Heart left ventricle (tissue), 16 donors: ENCODE results near the gene NR5A2. TPM values are rescaled to one million over a fixed set of nuclear protein-coding genes. Genes with fewer than 3 reads are reported as not detected.

Experiments
- ATAC-seq, 4 donors: fragments of 200-7000 bp; cut with Tn5 transposase; one replicate each; pipeline ENCODE4 v1.9.1; 2020 to 2022; ENCODE audit warnings: moderate library complexity in 4 of 4, mild to moderate bottlenecking in 3 of 4, moderate number of reproducible peaks in 1 of 4
- DNase-seq, 5 donors: peaks; one replicate each; pipeline ENCODE4 v3.0.0-alpha.2; 2020
- H3K27ac ChIP-seq, 12 donors: fragments of 200-600 bp; sonication (generic) in 4 of 12; one replicate each; pipeline versions ENCODE4 v1.5.0 to v1.8.0; 2016 to 2022; ENCODE audit warnings: mild to moderate bottlenecking in 2 of 12
- H3K27me3 ChIP-seq, 9 donors: fragments of 200-600 bp; sonication (generic) in 2 of 9; one replicate each; pipeline versions ENCODE4 v1.5.1 to v1.8.0; 2016 to 2022; ENCODE audit warnings: mild to moderate bottlenecking in 3 of 9
- H3K36me3 ChIP-seq, 9 donors: fragments of 200-600 bp; sonication (generic) in 2 of 9; one replicate each; pipeline versions ENCODE4 v1.5.0 to v1.8.0; 2018 to 2022; ENCODE audit warnings: mild to moderate bottlenecking in 2 of 9
- H3K4me1 ChIP-seq, 12 donors: fragments of 200-600 bp; sonication (generic) in 4 of 12; one replicate each; pipeline versions ENCODE4 v1.5.0 to v1.8.0; 2016 to 2022; ENCODE audit warnings: mild to moderate bottlenecking in 3 of 12
- H3K4me3 ChIP-seq, 12 donors: fragments of 200-600 bp; sonication (generic) in 4 of 12; one replicate each; pipeline versions ENCODE4 v1.5.0 to v1.8.0; 2017 to 2022; ENCODE audit warnings: mild to moderate bottlenecking in 9 of 12, moderate library complexity in 4 of 12
- H3K9me3 ChIP-seq, 12 donors: fragments of 200-600 bp; sonication (generic) in 4 of 12; one replicate each; pipeline versions ENCODE4 v1.5.0 to v1.8.0; 2016 to 2022; ENCODE audit warnings: mild to moderate bottlenecking in 1 of 12
- POLR2A ChIP-seq, 2 donors: fragments of 450-650 bp; IDR thresholded peaks; one replicate each; pipeline ENCODE4 v1.6.1; 2017; ENCODE audit warnings: antibody characterized with exemption in 2 of 2, mild to moderate bottlenecking in 2 of 2, moderate library complexity in 2 of 2
- WGBS, 4 donors: extraction: QIAGEN DNeasy Blood & Tissue Kit in 2 of 4; methylation state at CpG; one replicate each; pipeline versions ENCODE4 v1.1.5 to v1.1.7; 2013 to 2018; 5-methylcytosine and 5-hydroxymethylcytosine counted together
- intact Hi-C, 10 donors: fragments of 100-400 bp; cut with DNase I; formaldehyde crosslinking; loops; one replicate each; pipeline versions ENCODE4 v1.11.1 to v1.14.2; 2022
- polyA plus RNA-seq, 2 donors: library from polyadenylated mRNA; stranded (reverse); fragments of 200-250 nt; gene quantifications; one replicate each; pipeline ENCODE4 v1.2.3, GENCODE V29; 2013
- total RNA-seq, 9 donors: library from RNA; depleted of rRNA in 2 of 9; stranded (reverse); fragments of >200 nt in 2 of 9; fragmentation: NEBNext Ultra II Directional in 3 of 9; extraction: Animal tissue kit (Norgen Biotek cat#: 25700) in 3 of 9; gene quantifications; one replicate each; pipeline versions ENCODE4 v1.1.0 to v1.2.4, GENCODE V29; 2016 to 2023
- TF ChIP-seq, protein P1 (sequence below), 12 donors: fragments of 200-600 bp; sonication (generic) in 4 of 12; IDR thresholded peaks; one replicate each; pipeline versions ENCODE4 v1.5.0 to v1.8.0; 2018 to 2022; ENCODE audit warnings: antibody characterized with exemption in 12 of 12, mild to moderate bottlenecking in 5 of 12
- donor health status: ischemic (EF 13 %, LVEDD 7.1; RV severe dilation, severe dysfunction).
- donor health status: healthy with polysubstance abuse.
- donor health status: DM: no; HTN: yes; CAD: no.
- donor health status: DM: no; HTN: no; CAD: no.
- donor health status: ischemic (EF 25% LVEDD 6.9; RV normal size, moderate dysfunction).
- donor health status: ischemic (EF 25% LVEDD 5.7; RV mildly dilated, moderate dysfunction).
- donor health status: healthy.
- donor health status: DM: yes; HTN: yes; CAD: no.
- donor health status: ischemic (EF 35%, LVEDD 5.7; RV mildly dilated, moderate dysfunction).
- donor health status: nonischemic (EF 11% LVEDD 7.7; RV severe dilation, severe dysfunction).
- donor health status: DM: yes; HTN: yes; CAD: no.
- donor health status: PGD.
- donor health status: ischemic (EF 29% LVEDD 5.4; RV normal size, mild dysfunction).
- donor health status: nonischemic (EF 23%, LVEDD 6.1; RV moderate dilation, normal function).

The NR5A2 gene
- total and polyA plus RNA-seq, 11 donors, result 0.30 to 2.7 (median 1.0) TPM

DNA sequence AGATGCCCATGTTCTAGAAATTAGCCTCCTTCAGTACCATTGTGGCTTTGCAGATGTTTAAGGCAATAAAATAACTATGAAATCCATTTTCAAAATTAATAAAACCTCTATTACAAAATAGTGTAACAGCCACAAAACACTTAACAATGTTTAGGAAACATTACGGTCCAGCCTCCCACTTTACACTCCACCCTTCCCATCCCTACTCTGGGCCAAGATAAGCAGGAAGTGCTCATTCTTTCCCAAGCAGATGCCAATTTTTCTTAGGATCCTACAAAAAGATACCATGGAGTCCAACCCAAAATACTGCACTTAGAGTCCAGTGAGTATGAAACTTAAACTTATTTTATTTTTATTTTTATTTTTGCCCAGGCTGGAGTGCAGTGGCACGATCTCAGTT is 150.8 kb downstream of the NR5A2 start:
- WGBS, 4 donors, result 58 to 63% (median 60%) methylated on average over 2 of the region's 2 CpGs
- no peak overlapping the region for H3K27ac ChIP-seq
- H3K36me3 ChIP-seq, result no peaks in the 10 kb centered on the region
- H3K27me3 ChIP-seq, result no peaks in the 10 kb centered on the region
- peaks cover 0 to 5% (median 0%) of the 10 kb centered on the region in 12 donors for H3K4me1 ChIP-seq
- peak in 1 of 4 donors; percentile 76 for ATAC-seq
- no peaks in the 10 kb centered on the region for H3K9me3 ChIP-seq
- no peak overlapping the region for H3K4me3 ChIP-seq
- DNase-seq, result no peak
- intact Hi-C loops, result no loop called here
- TF ChIP-seq, protein P1, sequence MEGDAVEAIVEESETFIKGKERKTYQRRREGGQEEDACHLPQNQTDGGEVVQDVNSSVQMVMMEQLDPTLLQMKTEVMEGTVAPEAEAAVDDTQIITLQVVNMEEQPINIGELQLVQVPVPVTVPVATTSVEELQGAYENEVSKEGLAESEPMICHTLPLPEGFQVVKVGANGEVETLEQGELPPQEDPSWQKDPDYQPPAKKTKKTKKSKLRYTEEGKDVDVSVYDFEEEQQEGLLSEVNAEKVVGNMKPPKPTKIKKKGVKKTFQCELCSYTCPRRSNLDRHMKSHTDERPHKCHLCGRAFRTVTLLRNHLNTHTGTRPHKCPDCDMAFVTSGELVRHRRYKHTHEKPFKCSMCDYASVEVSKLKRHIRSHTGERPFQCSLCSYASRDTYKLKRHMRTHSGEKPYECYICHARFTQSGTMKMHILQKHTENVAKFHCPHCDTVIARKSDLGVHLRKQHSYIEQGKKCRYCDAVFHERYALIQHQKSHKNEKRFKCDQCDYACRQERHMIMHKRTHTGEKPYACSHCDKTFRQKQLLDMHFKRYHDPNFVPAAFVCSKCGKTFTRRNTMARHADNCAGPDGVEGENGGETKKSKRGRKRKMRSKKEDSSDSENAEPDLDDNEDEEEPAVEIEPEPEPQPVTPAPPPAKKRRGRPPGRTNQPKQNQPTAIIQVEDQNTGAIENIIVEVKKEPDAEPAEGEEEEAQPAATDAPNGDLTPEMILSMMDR (IDR thresholded peaks at IDR 0.05), result no peak
- TF ChIP-seq POLR2A (IDR thresholded peaks at IDR 0.05), result no peak

DNA sequence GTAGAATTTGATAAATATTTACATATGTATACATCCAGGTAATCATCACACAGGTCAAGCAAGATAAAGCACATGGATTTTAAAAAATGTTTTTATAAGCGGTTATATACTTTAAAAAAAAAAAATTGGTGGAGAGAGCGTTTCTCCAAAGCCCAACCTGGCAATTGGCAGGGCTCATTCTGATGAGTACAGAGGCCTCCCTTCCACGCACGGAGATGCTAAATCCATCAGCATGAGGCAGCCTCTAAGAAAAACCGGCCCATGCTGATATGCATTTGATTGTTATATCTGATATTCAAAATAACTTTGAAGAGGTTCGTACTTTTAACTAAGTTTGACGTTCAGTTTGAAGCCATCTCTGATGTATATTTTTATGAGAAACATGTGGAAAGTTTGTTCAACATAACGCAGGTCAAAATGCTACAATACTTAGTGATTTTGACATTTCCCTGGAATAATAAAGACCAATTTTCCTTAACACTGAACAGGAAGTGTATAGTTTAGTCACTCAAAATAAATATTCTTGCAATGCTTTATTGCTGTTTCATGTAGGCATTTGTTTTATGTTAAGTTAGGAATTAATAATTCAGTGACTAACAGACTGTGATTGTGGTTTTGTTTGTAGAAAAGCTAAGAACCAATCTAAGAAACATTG is 151.7 kb downstream of the NR5A2 start:
- DNase-seq (no peak), ATAC-seq (no peak)
- Histone ChIP-seq H3K36me3 (no peaks in the 10 kb centered on the region), H3K4me3 (no peak overlapping the region), H3K9me3 (no peaks in the 10 kb centered on the region), H3K27me3 (no peaks in the 10 kb centered on the region), H3K27ac (no peak overlapping the region), H3K4me1 (peaks cover 0 to 12% (median 5%) of the 10 kb centered on the region in 12 donors)
- intact Hi-C loops, result no loop called here
- WGBS, 4 donors, result 57 to 61% (median 59%) methylated on average over 8 of the region's 8 CpGs
- no peak for TF ChIP-seq POLR2A (IDR thresholded peaks at IDR 0.05)
- TF ChIP-seq, protein P1 (IDR thresholded peaks at IDR 0.05), result no peak

DNA sequence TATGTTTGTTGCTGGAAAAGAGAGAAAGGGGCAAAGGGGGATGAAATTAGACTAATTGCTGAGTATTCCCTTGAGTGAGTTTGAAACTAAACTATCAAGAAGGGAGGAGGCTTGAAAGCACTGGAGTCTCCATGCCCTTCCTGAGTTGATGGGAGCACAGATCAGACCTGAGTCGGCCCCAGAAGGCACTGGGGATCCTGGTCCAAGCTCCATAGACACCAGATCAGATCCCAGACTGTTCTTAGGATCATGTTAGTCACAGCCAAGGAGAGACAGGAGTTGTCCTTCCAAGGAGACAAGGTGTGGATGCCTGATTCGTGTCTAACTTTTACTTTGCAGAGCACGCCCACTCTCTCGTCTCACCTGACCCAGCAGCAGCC is 152.3 kb downstream of the NR5A2 start:
- no peak for DNase-seq
- TF ChIP-seq, protein P1 (IDR thresholded peaks at IDR 0.05), result no peak
- no peak for TF ChIP-seq POLR2A (IDR thresholded peaks at IDR 0.05)
- Histone ChIP-seq H3K27ac (no peak overlapping the region), H3K9me3 (no peaks in the 10 kb centered on the region), H3K4me1 (peaks cover 0 to 17% (median 10%) of the 10 kb centered on the region in 12 donors), H3K27me3 (no peaks in the 10 kb centered on the region), H3K4me3 (no peak overlapping the region), H3K36me3 (no peaks in the 10 kb centered on the region)
- 77 to 92% (median 84%) methylated on average over 4 of the region's 4 CpGs for WGBS, 4 donors
- ATAC-seq, result no peak
- intact Hi-C loops, result loop anchor here in 2 of 10 donors (5.0 to 10.0 kb wide), 2 partner anchors 142 to 495 kb away; no protein-coding TSS in a partner anchor

DNA sequence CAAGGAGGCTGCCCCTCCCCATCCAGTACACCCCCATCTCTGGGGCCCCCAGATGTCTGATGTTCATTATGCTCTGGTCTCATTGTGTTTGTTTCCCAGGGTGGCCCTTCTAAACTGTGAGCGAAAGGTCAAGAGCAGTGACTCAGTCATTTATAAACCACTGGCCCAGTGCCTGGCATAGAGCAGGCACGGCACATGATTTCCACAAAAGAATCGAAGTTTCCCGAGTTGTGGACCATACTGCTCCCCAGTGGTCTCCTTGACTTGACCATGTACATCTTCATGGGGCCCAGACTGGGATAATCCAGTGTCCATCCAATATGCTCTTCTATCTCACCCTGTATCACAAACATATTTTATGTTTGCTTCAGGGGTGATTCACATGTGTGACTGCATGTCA is 153.3 kb downstream of the NR5A2 start:
- no peaks in the 10 kb centered on the region for H3K9me3 ChIP-seq
- intact Hi-C loops, result loop anchor here in 2 of 10 donors (5.0 to 10.0 kb wide), 2 partner anchors 144 to 496 kb away; no protein-coding TSS in a partner anchor
- no peak for TF ChIP-seq POLR2A (IDR thresholded peaks at IDR 0.05)
- TF ChIP-seq, protein P1 (IDR thresholded peaks at IDR 0.05), result peak in 6 of 12 donors; percentile 5 to 25 (median 12)
- no peaks in the 10 kb centered on the region for H3K36me3 ChIP-seq
- DNase-seq, result peak in 2 of 5 donors; percentile 11 to 25
- ATAC-seq, result peak in 3 of 4 donors; percentile 61 to 63 (median 62)
- peaks cover 0 to 17% (median 10%) of the 10 kb centered on the region in 12 donors for H3K4me1 ChIP-seq
- WGBS, 4 donors, result 29 to 70% (median 54%) methylated on average over 4 of the region's 4 CpGs
- H3K27me3 ChIP-seq, result no peaks in the 10 kb centered on the region
- H3K4me3 ChIP-seq, result no peak overlapping the region
- no peak overlapping the region for H3K27ac ChIP-seq
